ENCODE results near the gene CHL1. TPM values are rescaled to one million over a fixed set of nuclear protein-coding genes. Genes with fewer than 3 reads are reported as not detected.

Gene CHL1
- total RNA-seq, 2 donors from 2014 or later, result 6.1 to 10.5 TPM

DNA sequence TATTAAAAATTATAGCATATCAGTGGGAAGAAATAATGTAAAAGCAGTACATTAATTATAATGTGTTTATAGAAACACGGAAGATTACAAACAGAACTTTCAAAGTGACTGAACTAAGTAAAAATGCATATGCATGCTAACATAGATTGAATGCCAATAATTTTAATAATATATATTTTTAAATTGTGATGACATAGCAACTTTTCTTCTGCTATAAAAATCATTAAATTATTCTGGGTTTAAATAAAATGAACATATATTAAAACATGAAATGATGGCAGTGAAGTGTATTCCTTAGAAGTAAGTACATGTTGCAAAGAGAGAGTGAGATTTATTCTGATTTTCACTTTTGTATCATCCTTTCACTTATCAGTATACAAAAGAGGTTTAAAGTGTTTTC, 128.9 kb downstream of the CHL1 start:
- Histone ChIP-seq H3K4me3 (no peak overlapping the region), H3K9me3 (no peaks in the 10 kb centered on the region), H3K27ac (no peak overlapping the region), H3K27me3 (replicated peaks; ENCODE audit: insufficient read depth) (no peaks in the 10 kb centered on the region), H3K36me3 (no peaks in the 10 kb centered on the region), H3K4me1 (replicated peaks) (no peaks in the 10 kb centered on the region)
- no peak for DNase-seq (ENCODE audit: low spot score)
- intact Hi-C loops (cut with DNase I), result no loop called here
- TF ChIP-seq POLR2A (IDR thresholded peaks at IDR 0.05), result no peak
- no peak for TF ChIP-seq POLR2AphosphoS5 (IDR thresholded peaks at IDR 0.05)
- TF ChIP-seq, protein P1, sequence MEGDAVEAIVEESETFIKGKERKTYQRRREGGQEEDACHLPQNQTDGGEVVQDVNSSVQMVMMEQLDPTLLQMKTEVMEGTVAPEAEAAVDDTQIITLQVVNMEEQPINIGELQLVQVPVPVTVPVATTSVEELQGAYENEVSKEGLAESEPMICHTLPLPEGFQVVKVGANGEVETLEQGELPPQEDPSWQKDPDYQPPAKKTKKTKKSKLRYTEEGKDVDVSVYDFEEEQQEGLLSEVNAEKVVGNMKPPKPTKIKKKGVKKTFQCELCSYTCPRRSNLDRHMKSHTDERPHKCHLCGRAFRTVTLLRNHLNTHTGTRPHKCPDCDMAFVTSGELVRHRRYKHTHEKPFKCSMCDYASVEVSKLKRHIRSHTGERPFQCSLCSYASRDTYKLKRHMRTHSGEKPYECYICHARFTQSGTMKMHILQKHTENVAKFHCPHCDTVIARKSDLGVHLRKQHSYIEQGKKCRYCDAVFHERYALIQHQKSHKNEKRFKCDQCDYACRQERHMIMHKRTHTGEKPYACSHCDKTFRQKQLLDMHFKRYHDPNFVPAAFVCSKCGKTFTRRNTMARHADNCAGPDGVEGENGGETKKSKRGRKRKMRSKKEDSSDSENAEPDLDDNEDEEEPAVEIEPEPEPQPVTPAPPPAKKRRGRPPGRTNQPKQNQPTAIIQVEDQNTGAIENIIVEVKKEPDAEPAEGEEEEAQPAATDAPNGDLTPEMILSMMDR (IDR thresholded peaks at IDR 0.05), result no peak
- 95% methylated on average over 1 of the region's 1 CpG for WGBS

GRCh38 chr3:330494-331115, 134.0 kb downstream of the CHL1 start:
- no peak for DNase-seq (ENCODE audit: low spot score)
- Histone ChIP-seq H3K27ac (no peak overlapping the region), H3K4me3 (no peak overlapping the region), H3K9me3 (no peaks in the 10 kb centered on the region), H3K36me3 (no peaks in the 10 kb centered on the region), H3K27me3 (replicated peaks; ENCODE audit: insufficient read depth) (no peaks in the 10 kb centered on the region), H3K4me1 (replicated peaks) (no peaks in the 10 kb centered on the region)
- intact Hi-C loops (cut with DNase I), result no loop called here
- TF ChIP-seq POLR2A (IDR thresholded peaks at IDR 0.05) (no peak), POLR2AphosphoS5 (IDR thresholded peaks at IDR 0.05) (no peak)
- TF ChIP-seq, protein P1 (IDR thresholded peaks at IDR 0.05), result no peak
- 79% methylated on average over 1 of the region's 1 CpG for WGBS

DNA sequence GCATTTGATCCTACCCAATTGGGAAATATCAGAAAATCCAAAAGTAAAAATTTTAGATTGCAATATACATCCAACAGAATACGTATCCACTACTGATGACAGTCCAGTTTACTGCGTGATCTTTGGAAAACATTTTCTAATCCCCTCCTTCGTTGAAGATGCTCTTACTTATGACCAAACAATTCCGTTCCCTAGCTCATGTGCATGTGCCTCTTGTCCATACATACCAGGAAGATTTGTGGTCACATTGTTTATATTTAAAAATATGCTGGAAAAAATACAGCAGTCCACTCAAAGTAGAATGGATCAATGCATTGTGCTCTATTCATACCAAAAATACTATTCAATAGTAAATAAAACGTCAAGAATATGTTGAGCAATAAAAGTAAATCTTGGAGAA, 135.3 kb downstream of the CHL1 start:
- intact Hi-C loops (cut with DNase I), result no loop called here
- no peaks in the 10 kb centered on the region for H3K9me3 ChIP-seq
- no peak overlapping the region for H3K4me3 ChIP-seq
- H3K36me3 ChIP-seq, result no peaks in the 10 kb centered on the region
- H3K27me3 ChIP-seq (replicated peaks; ENCODE audit: insufficient read depth), result no peaks in the 10 kb centered on the region
- H3K4me1 ChIP-seq (replicated peaks), result no peaks in the 10 kb centered on the region
- no peak for DNase-seq (ENCODE audit: low spot score)
- no peak overlapping the region for H3K27ac ChIP-seq
- 78% methylated on average over 5 of the region's 5 CpGs for WGBS
- TF ChIP-seq POLR2AphosphoS5 (IDR thresholded peaks at IDR 0.05) (no peak), POLR2A (IDR thresholded peaks at IDR 0.05) (no peak)
- TF ChIP-seq, protein P1 (IDR thresholded peaks at IDR 0.05), result no peak

DNA sequence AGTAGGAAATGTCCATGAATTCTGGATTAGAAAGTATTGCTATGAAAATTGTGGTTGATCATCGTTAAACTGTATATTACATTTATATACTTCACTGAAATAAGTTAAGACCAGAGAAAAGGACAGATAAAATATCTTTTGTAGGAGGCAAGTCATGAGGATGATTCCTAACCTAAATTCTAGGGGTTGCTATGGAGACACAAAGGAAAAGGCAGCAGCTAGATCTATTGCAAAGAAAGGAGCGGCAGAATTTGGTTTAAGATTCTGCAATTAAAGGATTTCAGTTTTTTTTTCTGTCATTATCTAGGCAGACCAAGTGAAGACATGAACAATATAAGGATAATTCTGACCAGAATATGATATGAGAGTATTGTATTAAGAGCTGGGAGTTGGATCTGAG, 136.1 kb downstream of the CHL1 start:
- TF ChIP-seq POLR2AphosphoS5 (IDR thresholded peaks at IDR 0.05) (no peak), POLR2A (IDR thresholded peaks at IDR 0.05) (no peak)
- TF ChIP-seq, protein P1 (IDR thresholded peaks at IDR 0.05), result no peak
- no peak overlapping the region for H3K27ac ChIP-seq
- H3K4me1 ChIP-seq (replicated peaks), result no peaks in the 10 kb centered on the region
- intact Hi-C loops (cut with DNase I), result no loop called here
- 48% methylated on average over 2 of the region's 2 CpGs for WGBS
- H3K9me3 ChIP-seq, result no peaks in the 10 kb centered on the region
- H3K36me3 ChIP-seq, result no peaks in the 10 kb centered on the region
- no peak overlapping the region for H3K4me3 ChIP-seq
- no peaks in the 10 kb centered on the region for H3K27me3 ChIP-seq (replicated peaks; ENCODE audit: insufficient read depth)
- no peak for DNase-seq (ENCODE audit: low spot score)

- no peaks in the 10 kb centered on the region for H3K9me3 ChIP-seq
- WGBS, result 67% methylated on average over 5 of the region's 5 CpGs
- H3K27ac ChIP-seq, result no peak overlapping the region
- H3K4me1 ChIP-seq (replicated peaks), result no peaks in the 10 kb centered on the region
- TF ChIP-seq, protein P1 (IDR thresholded peaks at IDR 0.05), result no peak
- TF ChIP-seq POLR2AphosphoS5 (IDR thresholded peaks at IDR 0.05) (no peak), POLR2A (IDR thresholded peaks at IDR 0.05) (no peak)
- H3K4me3 ChIP-seq, result no peak overlapping the region
- DNase-seq (ENCODE audit: low spot score), result no peak
- no peaks in the 10 kb centered on the region for H3K27me3 ChIP-seq (replicated peaks; ENCODE audit: insufficient read depth)
- intact Hi-C loops (cut with DNase I), result no loop called here
- H3K36me3 ChIP-seq, result no peaks in the 10 kb centered on the region
Observed at GRCh38 chr3:335240-335639, 138.7 kb downstream of the CHL1 start.

Data from prostate gland (tissue), 2 donors.